Measurements from ENCODE around the gene TNS4. TPM values are rescaled to one million over a fixed set of nuclear protein-coding genes. Genes with fewer than 3 reads are reported as not detected.

TNS4 gene
- total RNA-seq, 1 donor from 2014 or later, result 13.1 TPM

DNA sequence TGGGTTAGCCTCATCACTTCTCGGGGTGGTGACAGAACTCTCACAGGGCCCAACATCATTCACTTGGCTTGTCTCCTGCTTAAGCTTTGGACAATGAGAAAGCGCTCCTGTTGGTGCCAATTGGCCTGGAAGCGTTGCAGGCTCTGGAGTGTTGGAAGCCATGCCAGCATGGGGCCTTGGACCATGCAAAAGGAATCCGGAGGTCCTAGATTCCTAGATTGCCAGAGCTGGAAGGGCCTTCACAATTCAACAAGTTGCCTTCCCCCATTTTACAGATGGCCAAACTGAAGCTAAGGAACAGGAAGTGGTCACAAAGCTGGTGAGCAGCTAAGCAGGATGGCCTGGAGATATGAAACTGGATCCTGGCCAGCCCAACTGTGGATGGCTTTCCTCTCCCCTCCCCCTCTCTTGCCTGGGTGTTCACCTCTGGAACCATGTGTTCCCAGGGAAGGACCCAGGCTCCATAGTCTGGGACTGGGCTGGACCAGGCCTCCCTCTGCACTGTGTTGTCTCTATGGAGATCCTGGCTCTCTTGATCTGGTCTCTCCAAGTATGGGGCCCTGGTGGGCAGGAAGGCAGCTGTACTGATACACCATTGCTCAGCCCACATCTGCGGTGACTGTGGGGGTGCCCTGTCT is 64.2 kb downstream of the TNS4 start:
- intact Hi-C loops (cut with micrococcal nuclease), result no loop called here
- Mint-ChIP-seq H3K9me3 (no peaks in the 10 kb centered on the region), H3K4me3 (no peak overlapping the region), H3K27me3 (peaks cover 2% of the 10 kb centered on the region), H3K4me1 (peaks cover 29% of the 10 kb centered on the region), H3K36me3 (ENCODE audit: low read depth) (no peaks in the 10 kb centered on the region), H3K27ac (peak overlapping the region; percentile 49)
- no peak for DNase-seq

DNA sequence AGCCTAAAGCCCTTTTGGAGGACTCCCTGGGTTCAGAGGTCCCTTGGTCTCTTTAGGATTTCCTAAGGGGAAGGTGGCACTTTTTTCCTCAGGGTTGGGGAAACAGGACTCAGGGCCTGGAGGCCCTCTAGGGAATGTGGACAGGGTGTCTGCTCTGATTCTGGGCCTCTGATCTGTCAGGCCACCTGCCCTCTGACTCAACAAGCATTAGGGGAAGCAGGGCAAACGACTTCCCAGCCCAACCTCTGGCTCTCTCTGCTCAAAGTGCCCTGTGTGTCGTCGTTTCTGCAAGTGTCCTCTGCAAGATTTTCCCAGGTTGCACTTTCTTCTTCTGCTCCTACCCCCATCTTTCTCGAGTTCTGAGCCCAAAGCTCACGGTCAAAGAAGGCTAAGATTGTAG is 64.8 kb downstream of the TNS4 start:
- Mint-ChIP-seq H3K9me3 (no peaks in the 10 kb centered on the region), H3K4me3 (no peak overlapping the region), H3K4me1 (peaks cover 32% of the 10 kb centered on the region), H3K27ac (no peak overlapping the region), H3K36me3 (ENCODE audit: low read depth) (no peaks in the 10 kb centered on the region), H3K27me3 (peaks cover 5% of the 10 kb centered on the region)
- no peak for DNase-seq
- intact Hi-C loops (cut with micrococcal nuclease), result no loop called here

DNA sequence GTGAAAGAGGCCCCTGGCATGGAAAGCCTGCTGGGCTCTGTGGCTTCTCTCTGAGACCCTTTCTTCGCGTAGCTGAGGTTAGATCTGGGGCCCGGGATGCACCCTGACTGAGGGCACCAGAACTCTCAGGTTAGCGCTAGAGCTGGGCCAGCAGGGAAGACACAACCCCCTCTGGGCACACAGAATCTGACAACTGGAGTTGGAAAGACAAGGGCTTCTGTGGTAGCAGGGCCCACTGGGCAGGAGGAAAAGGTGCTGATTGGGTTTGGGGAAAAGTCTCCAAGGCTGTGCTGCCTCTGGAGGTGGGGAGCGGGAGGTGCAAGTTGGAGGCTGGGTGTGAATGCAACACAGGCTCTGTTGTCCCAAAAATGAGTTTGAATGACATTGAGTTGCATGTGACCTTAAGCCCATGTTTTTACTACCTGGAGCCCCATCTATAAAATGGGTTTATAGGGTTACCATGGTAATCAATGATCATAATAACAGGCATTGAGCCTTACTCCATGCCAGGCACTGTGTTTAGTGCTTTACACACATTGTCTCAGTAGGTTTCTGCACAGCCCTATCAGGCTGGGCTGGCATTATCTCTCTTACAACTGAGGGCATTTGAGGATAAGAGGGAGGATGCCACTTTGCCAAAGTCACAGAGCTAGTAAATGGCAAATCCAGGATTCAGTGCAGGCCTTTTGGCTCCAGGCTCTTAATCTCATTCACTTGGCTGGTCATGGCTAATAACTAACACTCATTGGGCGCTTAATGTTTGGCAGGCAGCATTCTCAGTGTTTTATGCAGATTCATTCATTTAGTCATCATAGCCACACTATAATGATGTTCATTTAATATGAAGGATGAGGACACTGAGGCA is 67.6 kb downstream of the TNS4 start:
- Mint-ChIP-seq H3K27ac (no peak overlapping the region), H3K4me1 (peaks cover 28% of the 10 kb centered on the region), H3K36me3 (ENCODE audit: low read depth) (no peaks in the 10 kb centered on the region), H3K9me3 (no peaks in the 10 kb centered on the region), H3K27me3 (peaks cover 13% of the 10 kb centered on the region), H3K4me3 (no peak overlapping the region)
- intact Hi-C loops (cut with micrococcal nuclease), result no loop called here
- DNase-seq, result peak; percentile 78

DNA sequence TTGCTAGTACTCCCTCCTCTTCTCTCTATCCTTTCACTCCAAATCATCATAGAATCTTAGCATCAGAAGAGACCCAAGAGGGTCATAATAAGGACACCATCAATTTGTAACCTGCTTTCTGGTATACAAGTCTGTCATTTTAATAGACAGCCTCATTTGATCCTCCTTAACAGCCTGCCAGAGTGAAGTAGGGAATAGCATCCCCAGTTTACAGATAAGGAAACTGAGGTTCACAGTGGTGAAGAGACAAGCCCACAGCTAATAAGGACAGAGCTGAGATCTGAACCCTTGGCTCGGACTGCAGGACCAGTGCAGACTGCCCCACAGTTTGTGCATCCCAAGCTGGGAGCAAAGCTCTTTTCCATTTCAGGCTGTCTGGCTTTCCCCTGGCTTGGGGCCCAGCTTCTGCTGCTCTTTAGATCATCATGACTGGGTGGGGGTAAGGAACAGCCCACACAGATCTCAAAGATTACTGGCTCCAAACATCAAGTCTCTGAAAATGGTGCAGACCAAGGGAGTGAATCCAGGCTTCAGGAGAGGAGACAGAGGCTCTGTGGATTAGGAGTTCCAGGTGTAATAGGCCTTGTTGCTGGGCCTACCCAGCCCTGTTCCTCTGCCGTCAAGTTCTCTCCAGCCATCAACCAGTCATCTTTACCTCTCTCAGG is 68.4 kb downstream of the TNS4 start:
- H3K27ac Mint-ChIP-seq, result no peak overlapping the region

DNA sequence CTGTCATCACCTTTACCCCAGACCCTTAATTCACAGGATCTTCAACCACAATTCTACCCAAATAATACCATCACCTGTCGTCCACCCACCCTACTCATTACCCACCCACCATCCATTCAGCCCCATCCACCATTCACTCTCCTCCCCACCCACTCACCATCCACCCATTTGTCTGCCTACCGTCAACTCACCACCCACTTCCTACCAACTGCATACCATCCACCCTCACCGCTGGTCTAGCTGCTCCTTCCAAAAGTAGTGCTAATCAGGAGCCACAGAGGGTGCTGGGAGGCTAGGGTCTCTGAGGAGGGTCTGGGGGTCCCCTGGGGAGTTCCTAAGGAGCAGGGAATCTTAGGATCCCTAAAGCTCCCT is 70.2 kb downstream of the TNS4 start:
- H3K27me3 Mint-ChIP-seq, result peaks cover 18% of the 10 kb centered on the region
- no peaks in the 10 kb centered on the region for H3K9me3 Mint-ChIP-seq
- intact Hi-C loops (cut with micrococcal nuclease), result no loop called here
- no peak overlapping the region for H3K27ac Mint-ChIP-seq
- no peaks in the 10 kb centered on the region for H3K36me3 Mint-ChIP-seq (ENCODE audit: low read depth)
- no peak for DNase-seq
- H3K4me1 Mint-ChIP-seq, result peaks cover 39% of the 10 kb centered on the region
- no peak overlapping the region for H3K4me3 Mint-ChIP-seq

More for the DNA sequence above, 68.4 kb downstream of the TNS4 start:
- Mint-ChIP-seq H3K36me3 (ENCODE audit: low read depth) (no peaks in the 10 kb centered on the region), H3K9me3 (no peaks in the 10 kb centered on the region), H3K4me1 (peaks cover 29% of the 10 kb centered on the region), H3K27me3 (peaks cover 15% of the 10 kb centered on the region), H3K4me3 (no peak overlapping the region)
- intact Hi-C loops (cut with micrococcal nuclease), result no loop called here
- DNase-seq, result no peak

DNA sequence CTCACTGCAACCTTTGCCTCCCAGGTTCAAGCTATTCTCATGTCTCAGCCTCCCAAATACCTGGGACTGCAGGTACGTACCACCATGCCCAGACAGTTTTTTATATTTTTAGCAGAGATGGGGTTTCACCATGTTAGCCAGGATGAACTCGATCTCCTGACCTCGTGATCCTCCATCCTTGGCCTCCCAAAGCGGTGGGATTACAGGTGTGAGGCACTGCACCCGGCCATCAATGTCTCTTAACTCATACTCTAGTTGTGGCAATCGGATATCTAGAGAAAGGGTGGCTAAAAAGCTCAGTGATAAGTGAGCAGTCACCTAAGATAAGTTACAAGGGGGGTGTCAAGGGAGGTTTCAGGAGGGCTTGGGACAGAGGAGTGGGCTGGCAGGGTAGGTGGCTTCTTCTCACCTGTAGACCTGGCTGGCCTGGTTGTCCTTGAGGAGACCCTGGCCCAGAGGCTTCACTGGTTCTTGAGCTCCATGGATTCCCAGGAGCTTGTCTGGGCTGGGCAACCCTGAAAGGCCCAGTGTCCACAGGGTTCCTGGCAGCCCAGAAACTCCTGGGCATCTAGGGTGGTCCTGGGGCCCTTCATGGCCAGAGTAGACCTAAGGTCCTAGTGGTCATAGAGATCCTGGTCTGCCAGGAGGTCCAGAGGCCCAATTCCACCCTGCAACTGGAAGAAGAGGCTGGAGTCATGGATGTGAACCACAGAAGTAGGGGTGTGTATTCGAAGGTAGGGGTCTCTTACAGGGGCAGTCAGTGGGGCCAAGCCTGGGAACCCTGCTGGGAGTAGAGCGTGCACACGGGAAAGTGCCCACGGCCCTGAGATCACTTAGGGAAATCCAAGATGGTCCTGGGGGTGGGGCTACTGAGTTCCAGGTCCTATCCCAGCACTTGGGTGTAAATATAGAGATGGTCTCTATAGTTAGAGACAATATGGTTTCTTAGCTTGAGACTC is 70.9 kb downstream of the TNS4 start:
- Mint-ChIP-seq H3K9me3 (no peaks in the 10 kb centered on the region), H3K27ac (no peak overlapping the region), H3K4me1 (peaks cover 45% of the 10 kb centered on the region), H3K36me3 (ENCODE audit: low read depth) (no peaks in the 10 kb centered on the region), H3K27me3 (peaks cover 18% of the 10 kb centered on the region), H3K4me3 (no peak overlapping the region)
- intact Hi-C loops (cut with micrococcal nuclease), result no loop called here
- DNase-seq, result no peak

DNA sequence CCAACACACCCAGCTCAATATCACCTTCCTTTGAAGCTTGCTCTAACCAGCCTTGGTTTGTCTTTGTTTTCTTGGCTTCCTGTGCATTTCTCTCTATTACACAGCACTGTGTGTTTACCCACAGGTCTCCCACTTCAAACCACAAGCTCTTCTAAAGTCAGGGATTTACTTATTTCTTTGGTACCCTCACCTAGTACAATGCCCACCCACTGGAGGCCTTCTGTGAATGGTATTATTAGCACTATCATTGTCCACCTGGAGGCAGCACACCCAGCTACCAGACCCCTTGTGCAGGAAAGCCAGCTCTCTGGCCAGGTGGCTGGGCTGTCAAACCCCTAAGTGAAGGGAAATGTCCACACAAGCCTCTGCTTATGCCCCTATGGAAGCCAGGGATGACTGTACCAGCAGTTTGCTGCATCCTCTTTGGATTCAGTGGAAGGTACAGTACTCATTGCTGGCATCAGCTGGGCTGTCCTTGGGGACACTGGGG is 74.4 kb downstream of the TNS4 start:
- DNase-seq, result peak; percentile 84
- Mint-ChIP-seq H3K9me3 (no peaks in the 10 kb centered on the region), H3K27me3 (peaks cover 18% of the 10 kb centered on the region), H3K4me1 (peaks cover 48% of the 10 kb centered on the region), H3K36me3 (ENCODE audit: low read depth) (no peaks in the 10 kb centered on the region), H3K27ac (peak overlapping the region; percentile 77), H3K4me3 (peak overlapping the region; percentile 57)
- intact Hi-C loops (cut with micrococcal nuclease), result loop anchor here (1.0 kb wide), 2 partner anchors 9 to 18 kb away; no protein-coding TSS in a partner anchor

Other genes starting within 250 kb of the TNS4 start
- 139 and 142 TPM in 2 replicates for gene CDC6, start 213.7 kb downstream of the TNS4 start, total RNA-seq
- 24.0 and 26.2 TPM in 2 replicates for gene RARA, start 192.4 kb downstream of the TNS4 start, total RNA-seq
- gene GJD3, start 136.9 kb downstream of the TNS4 start, total RNA-seq, result 0.23 and 0.38 TPM in 2 replicates
- gene TOP2A, start 83.7 kb downstream of the TNS4 start, total RNA-seq, result 189 and 194 TPM in 2 replicates
- 113 and 117 TPM in 2 replicates for gene IGFBP4, start 58.2 kb downstream of the TNS4 start, total RNA-seq
- 217 and 220 TPM in 2 replicates for gene CCR7, start 63.8 kb upstream of the TNS4 start, total RNA-seq
- 122 and 125 TPM in 2 replicates for gene SMARCE1, start 146.2 kb upstream of the TNS4 start, total RNA-seq
- not detected in 2 replicates for gene KRT222, start 163.6 kb upstream of the TNS4 start, total RNA-seq
- gene KRT24, start 202.1 kb upstream of the TNS4 start, total RNA-seq, result not detected in 2 replicates

Data from activated CD4-positive, alpha-beta T cell treated with anti-CD3 and anti-CD28 coated beads, Interleukin-2, amount 10 ng/mL, durations not matched to agents 24 days and 14 days (primary cell).